DND-41 (cell line): ENCODE measurements around the gene MLANA.

Experiments used
- ATAC-seq: fragments of 200-7000 bp; cut with Tn5 transposase; 3 replicates; pipeline ENCODE4 v1.9.1; 2021; ENCODE audit warnings: low read depth; ENCODE audit not compliant: insufficient read depth
- DNase-seq: peaks from one replicate; pipeline ENCODE4 v3.0.0-alpha.2; 2020
- H2AFZ ChIP-seq: 2 replicates; pipeline ENCODE4 v1.6.0; 2012; ENCODE audit warnings: low read depth, low read length
- H3K27ac ChIP-seq: 2 replicates; pipeline ENCODE4 v1.5.1; 2012; ENCODE audit warnings: low read length, inconsistent platforms
- H3K27me3 ChIP-seq: fragments of 200-600 bp; sonication (generic); 2 replicates; pipeline ENCODE4 v1.6.0; 2012; ENCODE audit warnings: low read length, mild to moderate bottlenecking, inconsistent platforms; ENCODE audit not compliant: insufficient read depth, poor library complexity
- H3K36me3 ChIP-seq: 2 replicates; pipeline ENCODE4 v1.5.1; 2012; ENCODE audit warnings: low read length, inconsistent platforms; ENCODE audit not compliant: insufficient read depth
- H3K4me1 ChIP-seq: 2 replicates; pipeline ENCODE4 v1.5.1; 2012; ENCODE audit warnings: mild to moderate bottlenecking, low read length; ENCODE audit not compliant: insufficient read depth
- H3K4me2 ChIP-seq: 2 replicates; pipeline ENCODE4 v1.6.0; 2012; ENCODE audit warnings: mild to moderate bottlenecking, moderate library complexity, low read length, inconsistent platforms; ENCODE audit not compliant: insufficient read depth
- H3K4me3 ChIP-seq, 2 experiments: fragments of 200-600 bp in 1 of 2; shearing (Covaris generic) in 1 of 2; 2 replicates each; pipeline ENCODE4 v1.5.1; 2012 to 2016; ENCODE audit warnings: inconsistent platforms in 2 of 2, low read length in 2 of 2, mild to moderate bottlenecking in 2 of 2, low read depth in 1 of 2, moderate library complexity in 1 of 2
- H3K79me2 ChIP-seq: 2 replicates; pipeline ENCODE4 v1.6.0; 2012; ENCODE audit warnings: low read length, inconsistent platforms; ENCODE audit not compliant: insufficient read depth
- H3K9ac ChIP-seq: 2 replicates; pipeline ENCODE4 v1.6.0; 2012; ENCODE audit warnings: low read depth, mild to moderate bottlenecking, inconsistent platforms, low read length, moderate library complexity
- H3K9me3 ChIP-seq: 2 replicates; pipeline ENCODE4 v1.5.1; 2012; ENCODE audit warnings: low read length, moderate library complexity, mild to moderate bottlenecking, inconsistent platforms; ENCODE audit not compliant: insufficient read depth, severe bottlenecking
- H4K20me1 ChIP-seq: 2 replicates; pipeline ENCODE4 v1.6.0; 2012; ENCODE audit warnings: low read length; ENCODE audit not compliant: insufficient read depth
- EZH2 ChIP-seq: IDR thresholded peaks from 3 replicates; pipeline ENCODE4 v1.6.1; 2012; ENCODE audit warnings: borderline replicate concordance, low read depth, mild to moderate bottlenecking, moderate library complexity, low read length, inconsistent platforms; ENCODE audit not compliant: severe bottlenecking
- TF ChIP-seq, protein P1 (sequence below): IDR thresholded peaks from 2 replicates; pipeline ENCODE4 v1.5.1; 2012; ENCODE audit warnings: borderline replicate concordance, low read length, moderate library complexity, mild to moderate bottlenecking; ENCODE audit not compliant: poor library complexity, severe bottlenecking; ENCODE audit errors: extremely low read depth

The MLANA gene

DNA sequence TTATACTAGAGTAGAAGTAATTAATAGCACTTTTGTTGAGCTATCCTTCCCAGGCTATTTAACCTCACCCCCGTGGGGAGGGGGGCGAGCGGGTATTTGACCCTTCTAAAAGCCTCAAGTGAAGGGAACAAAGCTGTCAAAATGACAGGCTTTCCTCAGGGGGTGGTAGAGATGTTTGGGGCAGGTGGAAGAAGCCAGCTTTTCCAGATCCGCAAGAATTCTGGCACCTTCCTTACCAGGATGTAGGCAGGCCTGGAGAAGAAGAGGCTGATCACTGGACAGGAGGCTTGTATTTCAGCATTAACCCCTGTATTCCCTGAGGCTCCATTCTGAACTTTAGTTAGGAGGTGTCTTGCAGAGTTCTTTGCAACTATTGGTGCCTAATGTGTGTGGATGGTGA is 26.2 kb upstream of the MLANA start:
- Histone ChIP-seq H3K4me2 (no peak overlapping the region), H3K4me3 (no peak overlapping the region), H3K9ac (no peak overlapping the region), H3K9me3 (no peaks in the 10 kb centered on the region), H3K27me3 (no peaks in the 10 kb centered on the region), H3K27ac (no peak overlapping the region), H3K36me3 (no peaks in the 10 kb centered on the region), H3K79me2 (no peaks in the 10 kb centered on the region), H2AFZ (no peak overlapping the region), H4K20me1 (no peaks in the 10 kb centered on the region), H3K4me1 (no peaks in the 10 kb centered on the region)
- no peak for TF ChIP-seq EZH2
- TF ChIP-seq, protein P1, sequence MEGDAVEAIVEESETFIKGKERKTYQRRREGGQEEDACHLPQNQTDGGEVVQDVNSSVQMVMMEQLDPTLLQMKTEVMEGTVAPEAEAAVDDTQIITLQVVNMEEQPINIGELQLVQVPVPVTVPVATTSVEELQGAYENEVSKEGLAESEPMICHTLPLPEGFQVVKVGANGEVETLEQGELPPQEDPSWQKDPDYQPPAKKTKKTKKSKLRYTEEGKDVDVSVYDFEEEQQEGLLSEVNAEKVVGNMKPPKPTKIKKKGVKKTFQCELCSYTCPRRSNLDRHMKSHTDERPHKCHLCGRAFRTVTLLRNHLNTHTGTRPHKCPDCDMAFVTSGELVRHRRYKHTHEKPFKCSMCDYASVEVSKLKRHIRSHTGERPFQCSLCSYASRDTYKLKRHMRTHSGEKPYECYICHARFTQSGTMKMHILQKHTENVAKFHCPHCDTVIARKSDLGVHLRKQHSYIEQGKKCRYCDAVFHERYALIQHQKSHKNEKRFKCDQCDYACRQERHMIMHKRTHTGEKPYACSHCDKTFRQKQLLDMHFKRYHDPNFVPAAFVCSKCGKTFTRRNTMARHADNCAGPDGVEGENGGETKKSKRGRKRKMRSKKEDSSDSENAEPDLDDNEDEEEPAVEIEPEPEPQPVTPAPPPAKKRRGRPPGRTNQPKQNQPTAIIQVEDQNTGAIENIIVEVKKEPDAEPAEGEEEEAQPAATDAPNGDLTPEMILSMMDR: no peak
- DNase-seq: no peak
- ATAC-seq: no peak

DNA sequence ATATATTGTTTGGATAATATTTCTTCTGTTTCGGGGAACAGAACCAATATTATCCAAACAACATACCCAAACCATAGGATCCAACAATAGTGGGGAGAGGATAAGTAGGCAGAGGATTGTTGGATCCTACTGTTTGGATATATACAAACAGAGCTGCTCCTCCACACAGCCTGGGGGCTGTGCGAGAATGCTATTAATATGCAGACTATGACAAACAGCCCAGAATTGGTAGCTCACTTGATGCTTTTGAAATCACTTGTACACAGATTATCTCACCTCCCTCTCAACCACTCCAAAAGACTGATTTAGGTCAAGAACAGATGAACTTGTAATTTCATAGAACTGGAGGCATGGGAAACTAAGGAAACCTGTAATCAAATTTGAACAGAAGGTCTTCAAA is 24.4 kb upstream of the MLANA start:
- no peaks in the 10 kb centered on the region for H3K36me3 ChIP-seq
- no peaks in the 10 kb centered on the region for H3K4me1 ChIP-seq
- H3K9ac ChIP-seq: no peak overlapping the region
- TF ChIP-seq, protein P1: no peak
- TF ChIP-seq EZH2: no peak
- H3K4me2 ChIP-seq: no peak overlapping the region
- H3K9me3 ChIP-seq: no peaks in the 10 kb centered on the region
- no peaks in the 10 kb centered on the region for H3K79me2 ChIP-seq
- H3K27ac ChIP-seq: no peak overlapping the region
- DNase-seq (no peak), ATAC-seq (no peak)
- no peak overlapping the region for H3K4me3 ChIP-seq
- no peak overlapping the region for H2AFZ ChIP-seq
- no peaks in the 10 kb centered on the region for H4K20me1 ChIP-seq
- no peaks in the 10 kb centered on the region for H3K27me3 ChIP-seq

DNA sequence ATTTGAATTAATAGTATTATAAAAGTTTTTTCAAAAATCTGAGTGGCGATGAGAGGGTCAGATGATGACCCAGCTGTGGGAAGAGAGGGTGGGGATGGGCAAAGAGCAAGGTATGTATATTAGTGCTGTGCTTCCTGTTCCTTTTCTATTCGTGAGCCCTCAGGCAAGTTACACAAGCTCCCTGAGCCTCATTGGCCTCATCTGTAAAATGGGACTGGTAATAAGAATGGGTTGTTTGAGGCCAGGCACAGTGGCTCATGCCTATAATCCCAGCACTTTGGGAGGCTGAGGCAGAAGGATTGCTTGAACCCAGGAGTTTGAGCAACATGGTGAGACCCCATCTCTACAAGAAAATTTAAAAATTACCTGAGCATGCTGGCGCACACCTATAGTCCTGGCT is 24.0 kb upstream of the MLANA start:
- Histone ChIP-seq H3K4me2 (no peak overlapping the region), H3K79me2 (no peaks in the 10 kb centered on the region), H3K4me1 (no peaks in the 10 kb centered on the region), H3K27me3 (no peaks in the 10 kb centered on the region), H3K4me3 (no peak overlapping the region), H3K9ac (no peak overlapping the region), H2AFZ (no peak overlapping the region), H3K27ac (no peak overlapping the region), H3K36me3 (no peaks in the 10 kb centered on the region), H4K20me1 (no peaks in the 10 kb centered on the region), H3K9me3 (no peaks in the 10 kb centered on the region)
- ATAC-seq: no peak
- TF ChIP-seq, protein P1: no peak
- no peak for TF ChIP-seq EZH2
- no peak for DNase-seq

DNA sequence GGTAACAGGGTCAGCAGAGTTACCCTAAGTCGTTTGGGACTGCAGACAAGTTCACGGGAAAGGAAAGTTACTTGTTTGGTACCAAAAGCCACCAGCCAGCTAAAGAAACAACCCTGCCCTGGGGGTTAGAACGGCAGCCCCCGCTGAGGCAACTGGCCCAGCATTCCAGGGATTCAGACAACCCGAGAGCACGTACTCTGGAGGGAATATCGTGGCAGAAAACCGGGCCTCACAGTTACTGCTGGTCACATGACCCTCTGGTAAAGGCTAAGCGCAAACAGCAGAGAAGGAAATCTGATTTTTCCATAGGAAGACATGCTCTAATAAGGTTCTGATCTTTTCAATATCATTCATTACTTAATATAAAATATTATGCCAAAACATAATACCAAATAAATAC is 22.5 kb upstream of the MLANA start:
- H3K27ac ChIP-seq: no peak overlapping the region
- DNase-seq: no peak
- no peak for ATAC-seq
- no peaks in the 10 kb centered on the region for H4K20me1 ChIP-seq
- H3K36me3 ChIP-seq: no peaks in the 10 kb centered on the region
- H3K9me3 ChIP-seq: no peaks in the 10 kb centered on the region
- no peaks in the 10 kb centered on the region for H3K79me2 ChIP-seq
- H3K4me2 ChIP-seq: no peak overlapping the region
- H2AFZ ChIP-seq: no peak overlapping the region
- no peaks in the 10 kb centered on the region for H3K27me3 ChIP-seq
- no peaks in the 10 kb centered on the region for H3K4me1 ChIP-seq
- H3K9ac ChIP-seq: no peak overlapping the region
- TF ChIP-seq, protein P1: no peak
- TF ChIP-seq EZH2: no peak
- no peak overlapping the region for H3K4me3 ChIP-seq
